Esophagus squamous epithelium (tissue), 5 donors: ENCODE data around the gene ZFHX3. TPM values are rescaled to one million over a fixed set of nuclear protein-coding genes. Genes with fewer than 3 reads are reported as not detected.
"Not testable (repeated sequence)": the region's sequence is repeated elsewhere in the genome, so short reads cannot be mapped to it uniquely, and the experiment has no call there.

Source experiments
- DNase-seq: peaks from one replicate; lab custom pipeline; 2025; lab: John Stamatoyannopoulos, UW
- H3K27ac ChIP-seq, 4 donors: fragments of 200-600 bp; sonication (generic); one replicate each; pipeline ENCODE4 v1.5.1; 2016 to 2019; ENCODE audit warnings: mild to moderate bottlenecking in 1 of 4
- H3K27me3 ChIP-seq, 4 donors: fragments of 200-600 bp; sonication (generic); 1 replicate in 3 of 4; 2 replicates in 1 of 4; pipeline versions ENCODE4 v1.5.1 to v1.6.0; 2017 to 2021; ENCODE audit warnings: antibody characterized with exemption in 1 of 4
- H3K36me3 ChIP-seq, 3 donors: fragments of 200-600 bp; sonication (generic); one replicate each; pipeline ENCODE4 v1.5.1; 2016 to 2019
- H3K4me1 ChIP-seq, 3 donors: fragments of 200-600 bp; sonication (generic); one replicate each; pipeline ENCODE4 v1.5.1; 2017 to 2019
- H3K4me3 ChIP-seq, 4 donors: fragments of 200-600 bp; sonication (generic); 1 replicate in 3 of 4; 2 replicates in 1 of 4; pipeline ENCODE4 v1.5.1; 2016 to 2019; ENCODE audit warnings: mild to moderate bottlenecking in 2 of 4, moderate library complexity in 1 of 4
- H3K9me3 ChIP-seq, 3 donors: fragments of 200-600 bp; sonication (generic); one replicate each; pipeline ENCODE4 v1.5.1; 2016 to 2019
- CTCF ChIP-seq, 6 experiments: fragments of 450-650 bp in 4 of 6; fragments of 200-600 bp in 2 of 6; sonication (generic) in 2 of 6; IDR thresholded peaks; one replicate each; pipeline ENCODE4 v1.5.1; 2016 to 2019; ENCODE audit warnings: antibody characterized with exemption in 6 of 6, mild to moderate bottlenecking in 4 of 6, moderate library complexity in 4 of 6
- POLR2A ChIP-seq, 4 donors: fragments of 450-650 bp; IDR thresholded peaks; one replicate each; pipeline ENCODE4 v1.6.1; 2017; ENCODE audit warnings: antibody characterized with exemption in 4 of 4, mild to moderate bottlenecking in 4 of 4, moderate library complexity in 3 of 4
- WGBS, 2 donors: methylation state at CpG; one replicate each; pipeline ENCODE4 v1.1.5; 2018; 5-methylcytosine and 5-hydroxymethylcytosine counted together
- intact Hi-C: fragments of 100-400 bp; cut with DNase I; formaldehyde crosslinking; loops from one replicate; pipeline ENCODE4 v1.15.0; 2022
- total RNA-seq, 4 donors: library from RNA; depleted of rRNA; stranded (reverse); fragments of >200 nt; gene quantifications; one replicate each; pipeline ENCODE4 v1.1.0, GENCODE V29; 2016
- donor health status: DM: yes; HTN: yes; CAD: no.

Gene ZFHX3
- total RNA-seq, 4 donors from 2014 or later = 3.5 to 12.8 (median 4.5) TPM

DNA sequence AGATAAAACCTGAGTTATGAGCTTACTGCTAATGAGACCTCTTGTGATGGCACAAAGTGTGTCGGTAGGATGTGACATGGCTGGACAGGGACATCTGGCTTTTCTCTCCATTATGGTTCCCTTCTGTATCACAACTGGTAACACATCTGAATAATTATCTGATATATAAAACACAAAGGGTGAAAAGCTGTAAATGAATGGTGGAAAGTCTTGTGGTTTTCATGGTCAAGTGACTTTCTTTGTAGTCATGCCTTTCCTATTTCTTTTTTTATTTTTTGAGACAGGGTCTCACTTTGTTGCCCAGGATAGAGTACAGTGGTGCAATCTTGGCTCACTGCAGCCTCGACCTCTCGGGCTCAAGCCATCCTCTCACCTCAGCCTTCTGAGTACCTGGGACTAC, 35.3 kb upstream of the ZFHX3 start:
- TF ChIP-seq CTCF (IDR thresholded peaks at IDR 0.05) (no peak), POLR2A (IDR thresholded peaks at IDR 0.05) (no peak)
- no peaks in the 10 kb centered on the region for H3K36me3 ChIP-seq
- no peak overlapping the region for H3K27ac ChIP-seq
- H3K4me1 ChIP-seq = peaks cover 0 to 9% (median 0%) of the 10 kb centered on the region in 3 donors
- no peak for DNase-seq
- 79 to 86% methylated on average over 3 of the region's 3 CpGs for WGBS, 2 donors
- no peaks in the 10 kb centered on the region for H3K27me3 ChIP-seq
- no peak overlapping the region for H3K4me3 ChIP-seq
- H3K9me3 ChIP-seq = no peaks in the 10 kb centered on the region
- intact Hi-C loops = no loop called here

GRCh38 chr16:73082634-73083051, 34.7 kb upstream of the ZFHX3 start:
- H3K27me3 ChIP-seq, intact Hi-C loops, H3K9me3 ChIP-seq, H3K27ac ChIP-seq, DNase-seq, H3K36me3 ChIP-seq, H3K4me1 ChIP-seq, H3K4me3 ChIP-seq: not testable (repeated sequence)
- 19 to 33% methylated on average over 4 of the region's 4 CpGs for WGBS, 2 donors

DNA sequence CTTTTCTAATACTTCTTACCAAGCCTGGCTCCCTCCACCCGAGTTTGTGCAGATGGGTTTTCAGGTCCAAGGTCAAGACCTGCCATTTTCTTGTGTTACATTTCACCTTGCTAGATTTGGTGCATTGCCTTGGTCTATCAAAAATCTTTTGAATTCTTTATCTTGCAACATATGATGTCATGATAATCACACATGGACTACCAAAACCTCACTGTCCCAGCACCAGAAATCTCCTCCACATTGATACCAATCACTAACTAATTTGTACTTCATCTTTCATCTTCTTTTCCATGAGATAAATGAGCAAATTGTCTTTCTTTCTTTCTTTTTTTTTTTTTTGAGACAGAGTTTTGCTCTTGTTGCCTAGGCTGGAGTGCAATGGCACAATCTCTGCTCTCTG, 33.0 kb upstream of the ZFHX3 start:
- Histone ChIP-seq H3K4me3 (no peak overlapping the region), H3K36me3 (no peaks in the 10 kb centered on the region), H3K9me3 (no peaks in the 10 kb centered on the region), H3K27me3 (no peaks in the 10 kb centered on the region), H3K4me1 (peaks cover 0 to 5% (median 0%) of the 10 kb centered on the region in 3 donors), H3K27ac (no peak overlapping the region)
- intact Hi-C loops = no loop called here
- DNase-seq = no peak
- WGBS, 2 donors = 76 to 87% methylated on average over 1 of the region's 1 CpG
- TF ChIP-seq POLR2A (IDR thresholded peaks at IDR 0.05) = no peak

- intact Hi-C loops = no loop called here
- Histone ChIP-seq H3K36me3 (no peaks in the 10 kb centered on the region), H3K4me3 (no peak overlapping the region), H3K4me1 (peaks cover 2 to 6% (median 4%) of the 10 kb centered on the region in 3 donors), H3K27me3 (peaks cover 0 to 3% (median 0%) of the 10 kb centered on the region in 4 donors), H3K9me3 (no peaks in the 10 kb centered on the region), H3K27ac (no peak overlapping the region)
- WGBS, 2 donors = 50 to 53% methylated on average over 6 of the region's 6 CpGs
- TF ChIP-seq CTCF (IDR thresholded peaks at IDR 0.05) (no peak), POLR2A (IDR thresholded peaks at IDR 0.05) (no peak)
- no peak for DNase-seq
Measured at GRCh38 chr16:73076324-73076810, 28.4 kb upstream of the ZFHX3 start.

GRCh38 chr16:73074382-73074781, 26.5 kb upstream of the ZFHX3 start:
- H3K36me3 ChIP-seq = no peaks in the 10 kb centered on the region
- intact Hi-C loops = no loop called here
- no peak overlapping the region for H3K4me3 ChIP-seq
- 77 to 88% methylated on average over 9 of the region's 9 CpGs for WGBS, 2 donors
- no peak overlapping the region for H3K27ac ChIP-seq
- peaks cover 12 to 23% (median 16%) of the 10 kb centered on the region in 3 donors for H3K4me1 ChIP-seq
- TF ChIP-seq POLR2A (IDR thresholded peaks at IDR 0.05) (no peak), CTCF (IDR thresholded peaks at IDR 0.05) (no peak)
- peaks cover 0 to 6% (median 0%) of the 10 kb centered on the region in 4 donors for H3K27me3 ChIP-seq
- no peak for DNase-seq
- H3K9me3 ChIP-seq = no peaks in the 10 kb centered on the region

DNA sequence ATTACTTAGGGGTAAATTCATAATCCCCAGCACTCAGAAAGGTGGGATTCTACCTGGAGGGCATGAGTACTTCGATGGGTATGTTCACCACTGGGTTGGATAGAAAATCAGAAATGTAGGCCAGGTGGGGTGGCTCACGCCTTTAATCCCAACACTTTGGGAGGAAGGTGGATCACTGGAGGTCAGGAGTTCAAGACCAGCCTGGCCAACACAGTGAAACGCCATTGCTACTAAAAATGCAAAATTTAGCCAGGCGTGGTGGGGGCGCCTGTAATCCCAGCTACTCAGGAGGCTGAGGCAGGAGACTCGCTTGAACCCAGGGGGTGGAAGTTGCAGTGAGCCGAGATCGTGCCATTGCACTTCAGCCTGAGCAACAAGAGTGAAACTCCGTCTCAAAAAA, 24.1 kb upstream of the ZFHX3 start:
- H3K4me3 ChIP-seq, H3K9me3 ChIP-seq, DNase-seq, intact Hi-C loops, H3K36me3 ChIP-seq: not testable (repeated sequence)
- 92 to 93% methylated on average over 8 of the region's 9 CpGs for WGBS, 2 donors
- H3K27me3 ChIP-seq = peaks cover 0 to 15% (median 0%) of the 10 kb centered on the region in 4 donors
- peak overlapping the region in 1 of 4 donors; percentile 63 for H3K27ac ChIP-seq
- H3K4me1 ChIP-seq = peaks cover 27 to 42% (median 32%) of the 10 kb centered on the region in 3 donors
